Lung (tissue), 12 donors: ENCODE measurements around the gene GUCY1A1. TPM values are rescaled to one million over a fixed set of nuclear protein-coding genes. Genes with fewer than 3 reads are reported as not detected.

Experiments used
- ATAC-seq: fragments of 200-7000 bp; cut with Tn5 transposase; one replicate; pipeline ENCODE4 v1.9.1; 2020; ENCODE audit warnings: moderate number of reproducible peaks; ENCODE audit not compliant: insufficient read depth, low FRiP score
- DNase-seq, 3 donors: peaks; one replicate each; pipeline ENCODE4 v3.0.0-alpha.2; 2013 to 2017
- H3K27ac ChIP-seq, 2 donors: one replicate each; pipeline ENCODE4 v1.5.1; 2013; ENCODE audit warnings: mild to moderate bottlenecking in 2 of 2, moderate library complexity in 2 of 2, control low read depth in 1 of 2, inconsistent platforms in 1 of 2, low read depth in 1 of 2, low read length in 1 of 2
- H3K27me3 ChIP-seq, 3 donors: one replicate each; pipeline ENCODE4 v1.5.1; 2013; ENCODE audit warnings: low read length in 2 of 3; ENCODE audit not compliant: control insufficient read depth in 3 of 3, insufficient read depth in 3 of 3
- H3K36me3 ChIP-seq, 4 donors: one replicate each; pipeline ENCODE4 v1.5.1; 2013; ENCODE audit warnings: low read length in 4 of 4, mild to moderate bottlenecking in 1 of 4, moderate library complexity in 1 of 4; ENCODE audit not compliant: control insufficient read depth in 4 of 4, insufficient read depth in 4 of 4
- H3K4me1 ChIP-seq, 5 donors: one replicate each; pipeline ENCODE4 v1.5.1; 2013; ENCODE audit warnings: low read length in 5 of 5, mild to moderate bottlenecking in 2 of 5, moderate library complexity in 1 of 5; ENCODE audit not compliant: control insufficient read depth in 5 of 5, insufficient read depth in 5 of 5
- H3K4me3 ChIP-seq: one replicate; pipeline ENCODE4 v1.5.1; 2013; ENCODE audit warnings: mild to moderate bottlenecking, control low read depth, moderate library complexity
- H3K9ac ChIP-seq, 2 donors: one replicate each; pipeline ENCODE4 v1.5.1; 2013; ENCODE audit warnings: low read length in 2 of 2, control low read depth in 1 of 2; ENCODE audit not compliant: insufficient read depth in 1 of 2
- H3K9me3 ChIP-seq, 4 donors: one replicate each; pipeline ENCODE4 v1.5.1; 2013; ENCODE audit warnings: low read length in 3 of 4, mild to moderate bottlenecking in 1 of 4, moderate library complexity in 1 of 4; ENCODE audit not compliant: control insufficient read depth in 4 of 4, insufficient read depth in 3 of 4
- CTCF ChIP-seq: IDR thresholded peaks from 2 replicates; pipeline ENCODE4 v1.5.1; 2012; ENCODE audit warnings: mild to moderate bottlenecking; ENCODE audit errors: control extremely low read depth, extremely low read depth
- WGBS, 2 donors: extraction: QIAGEN DNeasy Blood & Tissue Kit; methylation state at CpG; one replicate each; pipeline ENCODE4 v1.1.7; 2013; 5-methylcytosine and 5-hydroxymethylcytosine counted together
- polyA plus RNA-seq, 2 donors: library from polyadenylated mRNA; stranded (reverse); fragments of 200-250 nt; gene quantifications; one replicate each; pipeline ENCODE4 v1.2.1, GENCODE V29; 2013
- total RNA-seq, 2 donors: library from RNA; depleted of rRNA in 1 of 2; stranded (reverse); fragments of >200 nt in 1 of 2; gene quantifications; one replicate each; pipeline ENCODE4 v1.2.1, GENCODE V29; 2014 to 2021
- donor health status: control.
- donor health status: control.
- donor health status: Bipolar disorder and iron deficiency.
- donor health status: healthy.
- donor health status: DM: yes; HTN: yes; CAD: no.

Gene GUCY1A1
- total and polyA plus RNA-seq, 4 donors, result 8.0 to 115 (median 28.5) TPM

GRCh38 chr4:155766622-155767021, 100.0 kb downstream of the GUCY1A1 start:
- Histone ChIP-seq H3K9me3 (no peaks in the 10 kb centered on the region), H3K27ac (no peak overlapping the region), H3K4me3 (no peak overlapping the region), H3K27me3 (no peaks in the 10 kb centered on the region), H3K36me3 (peaks cover 0 to 2% (median 0%) of the 10 kb centered on the region in 4 donors), H3K9ac (no peak overlapping the region), H3K4me1 (peaks cover 0 to 31% (median 0%) of the 10 kb centered on the region in 5 donors)
- no peak for DNase-seq
- 88 to 90% methylated on average over 2 of the region's 2 CpGs for WGBS, 2 donors
- no peak for TF ChIP-seq CTCF
- no peak for ATAC-seq

- H3K27ac ChIP-seq, result no peak overlapping the region
- peaks cover 0 to 2% (median 0%) of the 10 kb centered on the region in 4 donors for H3K36me3 ChIP-seq
- no peaks in the 10 kb centered on the region for H3K9me3 ChIP-seq
- peaks cover 0 to 21% (median 0%) of the 10 kb centered on the region in 5 donors for H3K4me1 ChIP-seq
- no peak overlapping the region for H3K4me3 ChIP-seq
- H3K9ac ChIP-seq, result no peak overlapping the region
- ATAC-seq (no peak), DNase-seq (no peak)
- TF ChIP-seq CTCF, result no peak
- H3K27me3 ChIP-seq, result no peaks in the 10 kb centered on the region
Measured at GRCh38 chr4:155768370-155768769, 101.7 kb downstream of the GUCY1A1 start.

- no peak for DNase-seq
- H3K9me3 ChIP-seq, result no peaks in the 10 kb centered on the region
Measured at GRCh38 chr4:155769090-155769489, 102.4 kb downstream of the GUCY1A1 start.

More at GRCh38 chr4:155769090-155769489, 102.4 kb downstream of the GUCY1A1 start:
- TF ChIP-seq CTCF, result no peak
- no peak overlapping the region for H3K9ac ChIP-seq
- peaks cover 0 to 20% (median 1%) of the 10 kb centered on the region in 5 donors for H3K4me1 ChIP-seq
- no peak overlapping the region for H3K27ac ChIP-seq
- H3K27me3 ChIP-seq, result no peaks in the 10 kb centered on the region
- ATAC-seq, result no peak
- H3K36me3 ChIP-seq, result peaks cover 0 to 2% (median 0%) of the 10 kb centered on the region in 4 donors
- H3K4me3 ChIP-seq, result no peak overlapping the region
- 66 to 74% methylated on average over 2 of the region's 2 CpGs for WGBS, 2 donors
